ENCODE results near the gene MTG2.

DNA sequence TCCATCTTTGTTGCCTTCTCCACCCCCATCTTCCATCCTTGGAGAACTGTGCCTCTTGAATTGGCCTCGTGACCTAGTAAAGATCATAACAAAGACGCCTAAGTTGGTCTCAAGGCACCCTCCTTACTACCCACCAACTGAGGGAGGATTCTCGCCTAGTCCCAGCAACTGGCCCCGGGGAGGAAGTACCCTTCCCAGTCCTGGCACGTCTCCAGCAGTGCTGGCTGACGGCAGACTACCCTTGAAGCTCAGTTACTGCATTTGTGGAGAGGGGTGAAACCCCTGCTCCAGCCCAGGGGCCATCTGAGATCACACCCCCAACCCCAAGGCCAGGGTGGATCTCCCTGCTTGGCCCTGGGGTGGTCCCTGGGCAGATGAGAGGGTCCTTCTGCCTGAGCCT is 53.4 kb downstream of the MTG2 start:
- TF ChIP-seq, protein P1, sequence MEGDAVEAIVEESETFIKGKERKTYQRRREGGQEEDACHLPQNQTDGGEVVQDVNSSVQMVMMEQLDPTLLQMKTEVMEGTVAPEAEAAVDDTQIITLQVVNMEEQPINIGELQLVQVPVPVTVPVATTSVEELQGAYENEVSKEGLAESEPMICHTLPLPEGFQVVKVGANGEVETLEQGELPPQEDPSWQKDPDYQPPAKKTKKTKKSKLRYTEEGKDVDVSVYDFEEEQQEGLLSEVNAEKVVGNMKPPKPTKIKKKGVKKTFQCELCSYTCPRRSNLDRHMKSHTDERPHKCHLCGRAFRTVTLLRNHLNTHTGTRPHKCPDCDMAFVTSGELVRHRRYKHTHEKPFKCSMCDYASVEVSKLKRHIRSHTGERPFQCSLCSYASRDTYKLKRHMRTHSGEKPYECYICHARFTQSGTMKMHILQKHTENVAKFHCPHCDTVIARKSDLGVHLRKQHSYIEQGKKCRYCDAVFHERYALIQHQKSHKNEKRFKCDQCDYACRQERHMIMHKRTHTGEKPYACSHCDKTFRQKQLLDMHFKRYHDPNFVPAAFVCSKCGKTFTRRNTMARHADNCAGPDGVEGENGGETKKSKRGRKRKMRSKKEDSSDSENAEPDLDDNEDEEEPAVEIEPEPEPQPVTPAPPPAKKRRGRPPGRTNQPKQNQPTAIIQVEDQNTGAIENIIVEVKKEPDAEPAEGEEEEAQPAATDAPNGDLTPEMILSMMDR (IDR thresholded peaks at IDR 0.05) = no peak
- TF ChIP-seq EP300 (IDR thresholded peaks at IDR 0.05) = no peak
- no peak for TF ChIP-seq POLR2A (IDR thresholded peaks at IDR 0.05)

Data from ovary (tissue), 3 donors.